Stimulated activated CD8-positive, alpha-beta memory T cell treated with anti-CD3 and anti-CD28 coated beads, Interleukin-12 subunit alpha, Interleukin-12 subunit beta, amount 100 ng/mL, for 24 hours (primary cell): ENCODE data around the gene ZNF442.
"Not testable (repeated sequence)": the region's sequence is repeated elsewhere in the genome, so short reads cannot be mapped to it uniquely, and the experiment has no call there.

ENCODE experiments used
- DNase-seq: peaks from one replicate; pipeline ENCODE4 v3.0.0-alpha.2; 2020; ENCODE audit errors: extremely low read depth

ZNF442 gene

GRCh38 chr19:12330340-12330739 lies 35.1 kb downstream of the ZNF442 start:
- no peak for DNase-seq

DNA sequence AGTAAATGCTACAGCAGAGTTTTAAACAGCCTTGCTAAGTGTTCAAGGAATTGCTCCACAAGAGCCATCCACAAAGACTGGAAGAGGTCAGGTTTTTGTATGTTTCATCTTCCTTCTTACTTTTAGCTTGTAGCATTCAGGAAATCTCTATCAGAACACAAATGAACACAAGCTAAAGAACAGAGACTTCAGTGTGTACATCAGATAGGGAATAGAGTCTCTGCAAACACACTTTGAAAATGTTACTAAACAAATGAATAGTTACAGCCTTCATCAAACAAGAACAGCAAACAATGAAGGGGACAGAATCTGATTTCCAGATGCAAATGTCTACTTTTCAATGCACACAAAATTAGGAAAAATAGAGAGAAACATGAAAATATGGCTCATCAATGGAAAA lies 39.8 kb downstream of the ZNF442 start:
- DNase-seq: no peak

DNA sequence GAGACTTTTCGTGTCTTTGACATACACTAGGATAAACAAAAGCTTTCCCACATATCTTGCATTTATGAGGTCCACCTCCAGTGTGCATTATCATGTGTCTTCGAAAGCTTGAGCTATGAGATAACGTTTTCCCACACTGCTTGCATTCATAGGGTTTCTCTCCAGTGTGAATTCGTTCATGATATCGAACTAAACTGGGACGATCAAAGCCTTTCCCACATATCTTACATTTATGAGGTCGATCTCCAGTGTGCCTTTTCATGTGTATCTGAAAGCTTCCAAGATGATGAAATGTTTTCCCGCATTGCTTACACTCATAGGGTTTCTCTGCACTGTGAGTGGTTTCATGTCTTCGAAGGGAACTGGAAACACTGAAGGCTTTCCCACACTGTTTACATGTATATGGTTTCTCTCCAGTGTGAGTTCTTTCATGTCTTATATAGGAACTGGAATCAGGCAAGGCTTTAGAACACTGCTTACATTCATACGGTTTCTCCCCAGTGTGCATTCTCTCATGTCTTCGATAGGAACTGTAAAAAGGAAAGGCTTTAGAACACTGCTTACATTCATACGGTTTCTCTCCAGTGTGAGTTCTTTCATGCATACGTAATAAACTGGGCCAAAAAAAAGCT lies 46.6 kb downstream of the ZNF442 start:
- DNase-seq: no peak

DNA sequence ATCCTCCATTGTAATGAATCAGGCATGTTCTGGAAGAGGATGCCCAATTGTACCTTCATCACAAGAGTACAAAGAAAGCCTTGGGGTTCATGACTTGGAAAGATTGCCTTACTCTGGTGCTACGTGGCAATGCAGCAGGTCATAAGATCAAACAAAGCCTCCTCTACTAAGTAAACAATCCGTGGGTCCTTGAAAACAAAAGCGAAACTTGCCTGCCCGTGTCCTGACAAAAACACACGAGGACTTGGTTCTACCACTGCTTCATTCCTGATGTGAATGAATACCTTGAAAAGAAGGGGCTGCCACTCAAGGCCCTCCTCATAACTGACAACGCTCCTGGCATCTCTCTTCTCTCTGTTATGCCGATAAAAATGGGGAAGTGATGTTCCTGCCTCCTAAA lies 50.9 kb downstream of the ZNF442 start:
- DNase-seq: no peak

DNA sequence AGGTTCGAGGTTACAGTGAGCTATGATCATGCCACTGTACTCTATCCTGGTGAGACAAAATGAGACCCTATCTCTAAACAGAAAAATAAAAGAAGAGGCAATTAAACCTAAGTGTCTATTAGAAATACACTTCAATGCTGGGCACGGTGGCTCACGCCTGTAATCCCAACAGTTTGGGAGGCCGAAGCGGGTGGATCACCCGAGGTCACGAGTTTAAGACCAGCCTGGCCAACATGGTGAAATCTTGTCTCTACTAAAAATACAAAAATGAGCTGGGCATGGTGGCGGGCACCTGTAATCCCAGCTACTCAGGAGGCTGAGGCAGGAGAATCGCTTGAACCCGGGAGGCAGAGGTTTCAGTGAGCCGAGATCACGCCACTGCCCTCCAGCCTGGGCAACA lies 56.6 kb downstream of the ZNF442 start:
- not testable (repeated sequence) for DNase-seq
